Neural cell (in vitro differentiated cells): ENCODE results near the gene HOXC12. TPM values are rescaled to one million over a fixed set of nuclear protein-coding genes. Genes with fewer than 3 reads are reported as not detected.

Experiments used
- H2AFZ ChIP-seq: fragments of 200-600, 300-800 bp; sonication (generic), shearing (Covaris generic); 2 replicates; pipeline ENCODE4 v1.6.0; 2014; ENCODE audit warnings: low read depth, mild to moderate bottlenecking, antibody characterized with exemption, low read length, moderate library complexity
- H3F3A ChIP-seq: fragments of 200-600 bp; shearing (Covaris generic); 2 replicates; pipeline ENCODE4 v1.6.1; 2016; ENCODE audit warnings: mild to moderate bottlenecking, moderate library complexity, mixed read lengths, antibody characterized with exemption, low read length; ENCODE audit not compliant: insufficient read depth, poor library complexity, severe bottlenecking
- H3K27ac ChIP-seq: fragments of 200-600, 300-800 bp; sonication (generic), shearing (Covaris generic); 2 replicates; pipeline ENCODE4 v1.5.1; 2014; ENCODE audit warnings: mild to moderate bottlenecking, low read length, moderate library complexity
- H3K27me3 ChIP-seq: fragments of 300-800, 200-600 bp; sonication (generic), shearing (Covaris generic); 2 replicates; pipeline ENCODE4 v1.6.0; 2014; ENCODE audit warnings: mild to moderate bottlenecking, low read depth, low read length, moderate library complexity; ENCODE audit not compliant: insufficient read depth
- H3K36me3 ChIP-seq: fragments of 300-800, 200-600 bp; sonication (generic), shearing (Covaris generic); 2 replicates; pipeline ENCODE4 v1.5.1; 2014; ENCODE audit warnings: mild to moderate bottlenecking, antibody characterized with exemption, low read length, moderate library complexity; ENCODE audit not compliant: insufficient read depth
- H3K4me2 ChIP-seq: fragments of 300-800, 200-600 bp; sonication (generic), shearing (Covaris generic); 2 replicates; pipeline ENCODE4 v1.6.0; 2014; ENCODE audit warnings: mild to moderate bottlenecking, low read length
- H3K4me3 ChIP-seq: fragments of 300-800, 200-600 bp; sonication (generic), shearing (Covaris generic); 2 replicates; pipeline ENCODE4 v1.5.1; 2014; ENCODE audit warnings: mild to moderate bottlenecking, low read length, moderate library complexity
- H3K79me2 ChIP-seq: fragments of 200-600 bp; shearing (Covaris generic); replicated peaks from 2 replicates; pipeline ENCODE4 v1.6.0; 2014; ENCODE audit warnings: mild to moderate bottlenecking, low read length, moderate library complexity; ENCODE audit not compliant: insufficient read depth
- H3K9ac ChIP-seq: fragments of 300-800, 200-600 bp; sonication (generic), shearing (Covaris generic); 2 replicates; pipeline ENCODE4 v1.6.1; 2016; ENCODE audit warnings: mild to moderate bottlenecking, low read length, mixed read lengths
- H3K9me2 ChIP-seq: fragments of 200-600 bp; shearing (Covaris generic); 2 replicates; pipeline ENCODE4 v1.6.1; 2016; ENCODE audit warnings: mild to moderate bottlenecking, low read length, mixed read lengths; ENCODE audit not compliant: insufficient read depth
- H3K9me3 ChIP-seq: fragments of 200-600, 300-800 bp; sonication (generic), shearing (Covaris generic); 2 replicates; pipeline ENCODE4 v1.6.1; 2016; ENCODE audit warnings: mild to moderate bottlenecking, mixed run types, low read length, moderate library complexity, mixed read lengths
- H4K20me1 ChIP-seq: fragments of 200-600 bp; shearing (Covaris generic); 2 replicates; pipeline ENCODE4 v1.6.1; 2016; ENCODE audit warnings: mild to moderate bottlenecking, mixed run types; ENCODE audit not compliant: insufficient read depth
- CTCF ChIP-seq: fragments of 450-650 bp; IDR thresholded peaks from 2 replicates; pipeline ENCODE4 v1.5.1; 2014; ENCODE audit warnings: antibody characterized with exemption, mild to moderate bottlenecking, moderate library complexity; ENCODE audit not compliant: poor library complexity, severe bottlenecking
- EP300 ChIP-seq: fragments of 450-650 bp; conservative IDR thresholded peaks from 2 replicates; pipeline ENCODE4 v1.6.1; 2014; ENCODE audit warnings: antibody characterized with exemption, mild to moderate bottlenecking, moderate library complexity; ENCODE audit not compliant: poor library complexity, severe bottlenecking
- EZH2 ChIP-seq: fragments of 200-600, 300-800 bp; shearing (Covaris generic), sonication (generic); IDR thresholded peaks from 2 replicates; pipeline ENCODE4 v1.6.1; 2014; ENCODE audit warnings: antibody characterized with exemption, low read length, borderline replicate concordance, mild to moderate bottlenecking; ENCODE audit not compliant: insufficient read depth, poor library complexity, severe bottlenecking
- MXI1 ChIP-seq: fragments of 450-650 bp; conservative IDR thresholded peaks from 2 replicates; pipeline ENCODE4 v1.6.1; 2014; ENCODE audit warnings: antibody characterized with exemption, mild to moderate bottlenecking; ENCODE audit not compliant: poor library complexity, severe bottlenecking
- POLR2AphosphoS5 ChIP-seq: IDR thresholded peaks from 2 replicates; pipeline ENCODE4 v1.6.1; 2012
- REST ChIP-seq: IDR thresholded peaks from 2 replicates; pipeline ENCODE4 v1.6.1; 2012; ENCODE audit warnings: borderline replicate concordance
- SMC3 ChIP-seq: fragments of 450-650 bp; conservative IDR thresholded peaks from 2 replicates; pipeline ENCODE4 v1.6.1; 2014; ENCODE audit warnings: antibody characterized with exemption, mild to moderate bottlenecking, moderate library complexity; ENCODE audit not compliant: poor library complexity
- TAF1 ChIP-seq: IDR thresholded peaks from 2 replicates; pipeline ENCODE4 v1.6.1; 2012; ENCODE audit warnings: low read depth
- polyA plus RNA-seq: library from polyadenylated mRNA; depleted of rRNA; stranded (reverse); fragments of >200 nt; gene quantifications from 2 replicates; pipeline ENCODE4 v1.2.3, GENCODE V29; 2014

The HOXC12 gene
- polyA plus RNA-seq, 1 donor from 2014 or later = not detected

- peaks cover 100% of the 10 kb centered on the region for H3K27me3 ChIP-seq
- no peaks in the 10 kb centered on the region for H4K20me1 ChIP-seq
- no peak overlapping the region for H3K9ac ChIP-seq
- H3K79me2 ChIP-seq = no peaks in the 10 kb centered on the region
- no peaks in the 10 kb centered on the region for H3K9me2 ChIP-seq
- no peaks in the 10 kb centered on the region for H3K36me3 ChIP-seq
- H3K4me3 ChIP-seq = no peak overlapping the region
- no peak for TF ChIP-seq POLR2AphosphoS5
- TF ChIP-seq SMC3 = no peak
- no peak for TF ChIP-seq TAF1
- TF ChIP-seq EZH2 = no peak
- TF ChIP-seq EP300 = no peak
- TF ChIP-seq MXI1 = no peak
- no peak for TF ChIP-seq CTCF
- no peak for TF ChIP-seq REST
- no peaks in the 10 kb centered on the region for H3K9me3 ChIP-seq
- H3F3A ChIP-seq = no peaks in the 10 kb centered on the region
- H3K4me2 ChIP-seq = no peak overlapping the region
- H2AFZ ChIP-seq = no peak overlapping the region
- H3K27ac ChIP-seq = no peak overlapping the region
Observed at GRCh38 chr12:53991077-53991460, 36.4 kb downstream of the HOXC12 start.

- Histone ChIP-seq H3K4me2 (no peak overlapping the region), H3K9me3 (no peaks in the 10 kb centered on the region), H3K4me3 (no peak overlapping the region), H2AFZ (no peak overlapping the region), H3F3A (no peaks in the 10 kb centered on the region), H3K79me2 (no peaks in the 10 kb centered on the region), H3K27me3 (peaks cover 100% of the 10 kb centered on the region), H3K9me2 (no peaks in the 10 kb centered on the region), H3K36me3 (no peaks in the 10 kb centered on the region), H3K27ac (no peak overlapping the region), H4K20me1 (no peaks in the 10 kb centered on the region), H3K9ac (no peak overlapping the region)
- TF ChIP-seq EZH2 = no peak
Observed at GRCh38 chr12:53992377-53992889, 37.7 kb downstream of the HOXC12 start.
